ENCODE measurements around the gene FAM184B. TPM values are rescaled to one million over a fixed set of nuclear protein-coding genes. Genes with fewer than 3 reads are reported as not detected.

FAM184B gene
- total and polyA plus RNA-seq, 2 experiments from 2014 or later, result 0.11 to 0.49 TPM

DNA sequence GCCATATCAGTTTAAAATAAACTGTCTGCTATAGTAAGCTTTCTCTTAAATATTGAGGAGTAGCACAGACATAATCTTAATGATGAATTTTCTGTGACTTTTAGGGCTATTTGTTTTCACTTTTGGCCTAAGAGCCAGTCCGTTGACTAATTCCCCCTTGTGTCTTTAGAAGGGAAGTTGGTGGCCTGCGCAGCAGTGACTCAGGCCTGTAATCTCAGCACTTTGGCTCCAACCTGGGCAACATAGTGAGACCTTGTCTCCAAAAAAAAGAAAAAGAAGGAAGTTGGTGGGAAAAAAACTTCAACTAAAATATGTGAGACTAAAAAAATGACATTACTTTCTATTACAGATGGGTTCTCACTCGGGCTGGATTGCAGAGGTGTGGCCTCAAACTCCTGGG is 32.7 kb upstream of the FAM184B start (continued):
- TF ChIP-seq, protein P1, sequence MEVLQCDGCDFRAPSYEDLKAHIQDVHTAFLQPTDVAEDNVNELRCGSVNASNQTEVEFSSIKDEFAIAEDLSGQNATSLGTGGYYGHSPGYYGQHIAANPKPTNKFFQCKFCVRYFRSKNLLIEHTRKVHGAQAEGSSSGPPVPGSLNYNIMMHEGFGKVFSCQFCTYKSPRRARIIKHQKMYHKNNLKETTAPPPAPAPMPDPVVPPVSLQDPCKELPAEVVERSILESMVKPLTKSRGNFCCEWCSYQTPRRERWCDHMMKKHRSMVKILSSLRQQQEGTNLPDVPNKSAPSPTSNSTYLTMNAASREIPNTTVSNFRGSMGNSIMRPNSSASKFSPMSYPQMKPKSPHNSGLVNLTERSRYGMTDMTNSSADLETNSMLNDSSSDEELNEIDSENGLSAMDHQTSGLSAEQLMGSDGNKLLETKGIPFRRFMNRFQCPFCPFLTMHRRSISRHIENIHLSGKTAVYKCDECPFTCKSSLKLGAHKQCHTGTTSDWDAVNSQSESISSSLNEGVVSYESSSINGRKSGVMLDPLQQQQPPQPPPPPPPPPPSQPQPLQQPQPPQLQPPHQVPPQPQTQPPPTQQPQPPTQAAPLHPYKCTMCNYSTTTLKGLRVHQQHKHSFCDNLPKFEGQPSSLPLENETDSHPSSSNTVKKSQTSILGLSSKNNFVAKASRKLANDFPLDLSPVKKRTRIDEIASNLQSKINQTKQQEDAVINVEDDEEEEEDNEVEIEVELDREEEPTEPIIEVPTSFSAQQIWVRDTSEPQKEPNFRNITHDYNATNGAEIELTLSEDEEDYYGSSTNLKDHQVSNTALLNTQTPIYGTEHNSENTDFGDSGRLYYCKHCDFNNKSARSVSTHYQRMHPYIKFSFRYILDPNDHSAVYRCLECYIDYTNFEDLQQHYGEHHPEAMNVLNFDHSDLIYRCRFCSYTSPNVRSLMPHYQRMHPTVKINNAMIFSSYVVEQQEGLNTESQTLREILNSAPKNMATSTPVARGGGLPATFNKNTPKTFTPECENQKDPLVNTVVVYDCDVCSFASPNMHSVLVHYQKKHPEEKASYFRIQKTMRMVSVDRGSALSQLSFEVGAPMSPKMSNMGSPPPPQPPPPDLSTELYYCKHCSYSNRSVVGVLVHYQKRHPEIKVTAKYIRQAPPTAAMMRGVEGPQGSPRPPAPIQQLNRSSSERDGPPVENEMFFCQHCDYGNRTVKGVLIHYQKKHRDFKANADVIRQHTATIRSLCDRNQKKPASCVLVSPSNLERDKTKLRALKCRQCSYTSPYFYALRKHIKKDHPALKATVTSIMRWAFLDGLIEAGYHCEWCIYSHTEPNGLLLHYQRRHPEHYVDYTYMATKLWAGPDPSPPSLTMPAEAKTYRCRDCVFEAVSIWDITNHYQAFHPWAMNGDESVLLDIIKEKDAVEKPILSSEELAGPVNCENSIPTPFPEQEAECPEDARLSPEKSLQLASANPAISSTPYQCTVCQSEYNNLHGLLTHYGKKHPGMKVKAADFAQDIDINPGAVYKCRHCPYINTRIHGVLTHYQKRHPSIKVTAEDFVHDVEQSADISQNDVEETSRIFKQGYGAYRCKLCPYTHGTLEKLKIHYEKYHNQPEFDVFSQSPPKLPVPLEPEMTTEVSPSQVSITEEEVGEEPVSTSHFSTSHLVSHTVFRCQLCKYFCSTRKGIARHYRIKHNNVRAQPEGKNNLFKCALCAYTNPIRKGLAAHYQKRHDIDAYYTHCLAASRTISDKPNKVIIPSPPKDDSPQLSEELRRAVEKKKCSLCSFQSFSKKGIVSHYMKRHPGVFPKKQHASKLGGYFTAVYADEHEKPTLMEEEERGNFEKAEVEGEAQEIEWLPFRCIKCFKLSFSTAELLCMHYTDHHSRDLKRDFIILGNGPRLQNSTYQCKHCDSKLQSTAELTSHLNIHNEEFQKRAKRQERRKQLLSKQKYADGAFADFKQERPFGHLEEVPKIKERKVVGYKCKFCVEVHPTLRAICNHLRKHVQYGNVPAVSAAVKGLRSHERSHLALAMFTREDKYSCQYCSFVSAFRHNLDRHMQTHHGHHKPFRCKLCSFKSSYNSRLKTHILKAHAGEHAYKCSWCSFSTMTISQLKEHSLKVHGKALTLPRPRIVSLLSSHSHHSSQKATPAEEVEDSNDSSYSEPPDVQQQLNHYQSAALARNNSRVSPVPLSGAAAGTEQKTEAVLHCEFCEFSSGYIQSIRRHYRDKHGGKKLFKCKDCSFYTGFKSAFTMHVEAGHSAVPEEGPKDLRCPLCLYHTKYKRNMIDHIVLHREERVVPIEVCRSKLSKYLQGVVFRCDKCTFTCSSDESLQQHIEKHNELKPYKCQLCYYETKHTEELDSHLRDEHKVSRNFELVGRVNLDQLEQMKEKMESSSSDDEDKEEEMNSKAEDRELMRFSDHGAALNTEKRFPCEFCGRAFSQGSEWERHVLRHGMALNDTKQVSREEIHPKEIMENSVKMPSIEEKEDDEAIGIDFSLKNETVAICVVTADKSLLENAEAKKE (CRISPR knock-in tag; IDR thresholded peaks at IDR 0.05), result no peak
- no peak for TF ChIP-seq EZH2phosphoT487 (IDR thresholded peaks at IDR 0.05; ENCODE audit: unreplicated experiment)

DNA sequence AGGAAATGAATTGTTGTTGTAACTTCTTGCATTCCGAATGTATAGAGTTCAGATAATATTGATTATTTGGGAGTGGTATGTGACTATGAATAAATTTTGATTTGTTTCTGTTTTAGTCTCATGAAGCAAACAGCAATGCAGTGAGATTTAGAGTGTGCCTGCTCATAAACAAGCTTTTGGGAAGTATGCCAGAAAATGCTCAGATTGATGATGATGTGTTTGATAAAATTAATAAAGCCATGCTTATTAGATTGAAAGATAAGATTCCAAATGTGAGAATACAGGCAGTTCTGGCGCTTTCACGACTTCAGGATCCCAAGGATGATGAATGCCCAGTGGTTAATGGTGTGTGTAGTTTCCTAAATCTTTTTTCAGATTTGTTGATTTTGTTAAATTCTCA is 31.4 kb upstream of the FAM184B start:
- peaks cover 18% of the 10 kb centered on the region for H3K4me1 Mint-ChIP-seq
- peak overlapping the region; percentile 89 for H3K4me3 ChIP-seq
- TF ChIP-seq POLR2AphosphoS5 (IDR thresholded peaks at IDR 0.05; ENCODE audit: low read depth), result no peak
- no peak for TF ChIP-seq NANOG (IDR thresholded peaks at IDR 0.05; ENCODE audit: borderline replicate concordance)
- TF ChIP-seq CREB1 (CRISPR knock-in tag; IDR thresholded peaks at IDR 0.05; ENCODE audit: low read depth), result no peak
- TF ChIP-seq STAT1 (IDR thresholded peaks at IDR 0.05; ENCODE audit: unreplicated experiment), result no peak
- TF ChIP-seq, protein P2, sequence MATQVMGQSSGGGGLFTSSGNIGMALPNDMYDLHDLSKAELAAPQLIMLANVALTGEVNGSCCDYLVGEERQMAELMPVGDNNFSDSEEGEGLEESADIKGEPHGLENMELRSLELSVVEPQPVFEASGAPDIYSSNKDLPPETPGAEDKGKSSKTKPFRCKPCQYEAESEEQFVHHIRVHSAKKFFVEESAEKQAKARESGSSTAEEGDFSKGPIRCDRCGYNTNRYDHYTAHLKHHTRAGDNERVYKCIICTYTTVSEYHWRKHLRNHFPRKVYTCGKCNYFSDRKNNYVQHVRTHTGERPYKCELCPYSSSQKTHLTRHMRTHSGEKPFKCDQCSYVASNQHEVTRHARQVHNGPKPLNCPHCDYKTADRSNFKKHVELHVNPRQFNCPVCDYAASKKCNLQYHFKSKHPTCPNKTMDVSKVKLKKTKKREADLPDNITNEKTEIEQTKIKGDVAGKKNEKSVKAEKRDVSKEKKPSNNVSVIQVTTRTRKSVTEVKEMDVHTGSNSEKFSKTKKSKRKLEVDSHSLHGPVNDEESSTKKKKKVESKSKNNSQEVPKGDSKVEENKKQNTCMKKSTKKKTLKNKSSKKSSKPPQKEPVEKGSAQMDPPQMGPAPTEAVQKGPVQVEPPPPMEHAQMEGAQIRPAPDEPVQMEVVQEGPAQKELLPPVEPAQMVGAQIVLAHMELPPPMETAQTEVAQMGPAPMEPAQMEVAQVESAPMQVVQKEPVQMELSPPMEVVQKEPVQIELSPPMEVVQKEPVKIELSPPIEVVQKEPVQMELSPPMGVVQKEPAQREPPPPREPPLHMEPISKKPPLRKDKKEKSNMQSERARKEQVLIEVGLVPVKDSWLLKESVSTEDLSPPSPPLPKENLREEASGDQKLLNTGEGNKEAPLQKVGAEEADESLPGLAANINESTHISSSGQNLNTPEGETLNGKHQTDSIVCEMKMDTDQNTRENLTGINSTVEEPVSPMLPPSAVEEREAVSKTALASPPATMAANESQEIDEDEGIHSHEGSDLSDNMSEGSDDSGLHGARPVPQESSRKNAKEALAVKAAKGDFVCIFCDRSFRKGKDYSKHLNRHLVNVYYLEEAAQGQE (IDR thresholded peaks at IDR 0.05; ENCODE audit: unreplicated experiment), result no peak
- no peak for TF ChIP-seq JUNB (IDR thresholded peaks at IDR 0.05; ENCODE audit: unreplicated experiment)
- no peak for TF ChIP-seq EZH2 (IDR thresholded peaks at IDR 0.05; ENCODE audit: low read depth, unreplicated experiment)
- no peak for TF ChIP-seq ZNF114 (CRISPR knock-in tag; IDR thresholded peaks at IDR 0.05)
- TF ChIP-seq, protein P3, sequence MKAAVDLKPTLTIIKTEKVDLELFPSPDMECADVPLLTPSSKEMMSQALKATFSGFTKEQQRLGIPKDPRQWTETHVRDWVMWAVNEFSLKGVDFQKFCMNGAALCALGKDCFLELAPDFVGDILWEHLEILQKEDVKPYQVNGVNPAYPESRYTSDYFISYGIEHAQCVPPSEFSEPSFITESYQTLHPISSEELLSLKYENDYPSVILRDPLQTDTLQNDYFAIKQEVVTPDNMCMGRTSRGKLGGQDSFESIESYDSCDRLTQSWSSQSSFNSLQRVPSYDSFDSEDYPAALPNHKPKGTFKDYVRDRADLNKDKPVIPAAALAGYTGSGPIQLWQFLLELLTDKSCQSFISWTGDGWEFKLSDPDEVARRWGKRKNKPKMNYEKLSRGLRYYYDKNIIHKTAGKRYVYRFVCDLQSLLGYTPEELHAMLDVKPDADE (IDR thresholded peaks at IDR 0.05), result no peak
- TF ChIP-seq, protein P4, sequence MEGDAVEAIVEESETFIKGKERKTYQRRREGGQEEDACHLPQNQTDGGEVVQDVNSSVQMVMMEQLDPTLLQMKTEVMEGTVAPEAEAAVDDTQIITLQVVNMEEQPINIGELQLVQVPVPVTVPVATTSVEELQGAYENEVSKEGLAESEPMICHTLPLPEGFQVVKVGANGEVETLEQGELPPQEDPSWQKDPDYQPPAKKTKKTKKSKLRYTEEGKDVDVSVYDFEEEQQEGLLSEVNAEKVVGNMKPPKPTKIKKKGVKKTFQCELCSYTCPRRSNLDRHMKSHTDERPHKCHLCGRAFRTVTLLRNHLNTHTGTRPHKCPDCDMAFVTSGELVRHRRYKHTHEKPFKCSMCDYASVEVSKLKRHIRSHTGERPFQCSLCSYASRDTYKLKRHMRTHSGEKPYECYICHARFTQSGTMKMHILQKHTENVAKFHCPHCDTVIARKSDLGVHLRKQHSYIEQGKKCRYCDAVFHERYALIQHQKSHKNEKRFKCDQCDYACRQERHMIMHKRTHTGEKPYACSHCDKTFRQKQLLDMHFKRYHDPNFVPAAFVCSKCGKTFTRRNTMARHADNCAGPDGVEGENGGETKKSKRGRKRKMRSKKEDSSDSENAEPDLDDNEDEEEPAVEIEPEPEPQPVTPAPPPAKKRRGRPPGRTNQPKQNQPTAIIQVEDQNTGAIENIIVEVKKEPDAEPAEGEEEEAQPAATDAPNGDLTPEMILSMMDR (conservative IDR thresholded peaks at IDR 0.05; ENCODE audit: low read depth in 2 of 2), result no peak

More for the DNA sequence above, 31.4 kb upstream of the FAM184B start:
- no peaks in the 10 kb centered on the region for H3F3A ChIP-seq (replicated peaks; ENCODE audit: low read depth)
- H3K36me3 ChIP-seq (ENCODE audit: insufficient read depth), result peaks cover 10% of the 10 kb centered on the region; the same call in 1 of the 2 replicates
- H3K27ac Mint-ChIP-seq, result no peak overlapping the region
- H2AFZ ChIP-seq, result no peak overlapping the region
- H3K27me3 Mint-ChIP-seq (ENCODE audit: insufficient read depth, low read depth, poor library complexity), result no peaks in the 10 kb centered on the region
- H3K27ac ChIP-seq (ENCODE audit: low read depth), result no peak overlapping the region
- H3K9me3 Mint-ChIP-seq, result no peaks in the 10 kb centered on the region
- H3K9me2 ChIP-seq (ENCODE audit: insufficient read depth), result no peaks in the 10 kb centered on the region
- H3K4me3 Mint-ChIP-seq, result peak overlapping the region; percentile 100
- H3K79me2 ChIP-seq (replicated peaks; ENCODE audit: insufficient read depth), result peaks cover 83% of the 10 kb centered on the region
- H3K27me3 ChIP-seq (ENCODE audit: insufficient read depth), result no peaks in the 10 kb centered on the region
- no peak for DNase-seq (ENCODE audit: low spot score)
- H3K4me2 ChIP-seq, result peak overlapping the region; percentile 92
- peaks cover 18% of the 10 kb centered on the region for H4K20me1 ChIP-seq (replicated peaks; ENCODE audit: insufficient read depth)
- ATAC-seq, result no peak
- peaks cover 52% of the 10 kb centered on the region for H3K36me3 Mint-ChIP-seq (ENCODE audit: low read depth)
- H3K4me1 ChIP-seq (ENCODE audit: insufficient read depth), result peaks cover 14% of the 10 kb centered on the region

Measured in GM23338 (cell line).